Peyer's patch (tissue), 4 donors: Measurements from ENCODE around the gene SEMA5A. TPM values are rescaled to one million over a fixed set of nuclear protein-coding genes. Genes with fewer than 3 reads are reported as not detected.

Source experiments
- DNase-seq, 3 donors: peaks; one replicate each; pipeline ENCODE4 v3.0.0-alpha.2; 2017 to 2019
- H3K27ac ChIP-seq, 4 donors: fragments of 200-600 bp; sonication (generic); one replicate each; pipeline ENCODE4 v1.5.1; 2016 to 2019
- H3K27me3 ChIP-seq, 2 donors: fragments of 200-600 bp; sonication (generic); one replicate each; pipeline ENCODE4 v1.5.1; 2019
- H3K36me3 ChIP-seq, 3 donors: fragments of 200-600 bp; sonication (generic); one replicate each; pipeline ENCODE4 v1.5.1; 2016 to 2019
- H3K4me1 ChIP-seq, 4 donors: fragments of 200-600 bp; sonication (generic); one replicate each; pipeline ENCODE4 v1.5.1; 2016 to 2019
- H3K4me3 ChIP-seq, 4 donors: fragments of 200-600 bp; sonication (generic); 1 replicate in 3 of 4; 2 replicates in 1 of 4; pipeline ENCODE4 v1.5.1; 2016 to 2019; ENCODE audit warnings: mild to moderate bottlenecking in 1 of 4
- H3K9me3 ChIP-seq, 4 donors: fragments of 200-600 bp; sonication (generic); one replicate each; pipeline ENCODE4 v1.5.1; 2016 to 2019; ENCODE audit warnings: mild to moderate bottlenecking in 1 of 4
- POLR2A ChIP-seq, 2 donors: fragments of 450-650 bp; IDR thresholded peaks; one replicate each; pipeline ENCODE4 v1.5.1; 2017; ENCODE audit warnings: antibody characterized with exemption in 2 of 2, mild to moderate bottlenecking in 2 of 2, moderate library complexity in 2 of 2
- total RNA-seq, 4 donors: library from RNA; depleted of rRNA; stranded (reverse); fragments of >200 nt; gene quantifications; one replicate each; pipeline ENCODE4 v1.1.0, GENCODE V29; 2016
- TF ChIP-seq, protein P1 (sequence below), 6 experiments: fragments of 450-650 bp in 4 of 6; fragments of 200-600 bp in 2 of 6; sonication (generic) in 1 of 6; IDR thresholded peaks; one replicate each; pipeline ENCODE4 v1.5.1; 2017 to 2019; ENCODE audit warnings: antibody characterized with exemption in 6 of 6, mild to moderate bottlenecking in 3 of 6, moderate library complexity in 1 of 6

The SEMA5A gene
- total RNA-seq, 4 donors from 2014 or later: 11.6 to 22.5 (median 18.2) TPM

DNA sequence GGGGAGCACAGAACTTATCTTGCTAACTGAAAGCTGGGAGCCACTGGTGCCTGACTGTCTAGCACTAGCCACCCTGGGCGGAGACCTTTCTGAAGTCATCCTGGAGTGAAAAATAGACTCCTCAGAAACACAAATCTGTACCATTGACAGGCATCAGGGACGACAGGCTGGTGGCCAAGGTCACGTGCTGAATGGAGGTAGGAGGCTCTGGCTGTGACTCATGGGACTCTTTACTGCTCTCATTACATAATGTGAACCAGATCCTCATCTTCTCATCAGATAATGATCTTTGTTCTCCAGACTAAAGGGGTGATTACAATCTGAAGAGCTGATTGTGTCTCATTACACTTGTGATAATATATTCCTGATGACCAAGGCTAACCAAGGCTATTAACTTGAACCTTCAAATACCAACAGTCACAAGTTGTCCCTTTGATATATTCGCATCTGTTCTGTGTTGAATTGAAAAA, 91.8 kb downstream of the SEMA5A start:
- peak in 2 of 3 donors; percentile 75 to 79 for DNase-seq
- Histone ChIP-seq H3K27me3 (no peaks in the 10 kb centered on the region), H3K36me3 (no peaks in the 10 kb centered on the region), H3K9me3 (no peaks in the 10 kb centered on the region), H3K4me3 (peak overlapping the region in 1 of 4 donors; percentile 10), H3K27ac (peak overlapping the region in 3 of 4 donors; percentile 33 to 67 (median 64)), H3K4me1 (no peaks in the 10 kb centered on the region)
- TF ChIP-seq, protein P1, sequence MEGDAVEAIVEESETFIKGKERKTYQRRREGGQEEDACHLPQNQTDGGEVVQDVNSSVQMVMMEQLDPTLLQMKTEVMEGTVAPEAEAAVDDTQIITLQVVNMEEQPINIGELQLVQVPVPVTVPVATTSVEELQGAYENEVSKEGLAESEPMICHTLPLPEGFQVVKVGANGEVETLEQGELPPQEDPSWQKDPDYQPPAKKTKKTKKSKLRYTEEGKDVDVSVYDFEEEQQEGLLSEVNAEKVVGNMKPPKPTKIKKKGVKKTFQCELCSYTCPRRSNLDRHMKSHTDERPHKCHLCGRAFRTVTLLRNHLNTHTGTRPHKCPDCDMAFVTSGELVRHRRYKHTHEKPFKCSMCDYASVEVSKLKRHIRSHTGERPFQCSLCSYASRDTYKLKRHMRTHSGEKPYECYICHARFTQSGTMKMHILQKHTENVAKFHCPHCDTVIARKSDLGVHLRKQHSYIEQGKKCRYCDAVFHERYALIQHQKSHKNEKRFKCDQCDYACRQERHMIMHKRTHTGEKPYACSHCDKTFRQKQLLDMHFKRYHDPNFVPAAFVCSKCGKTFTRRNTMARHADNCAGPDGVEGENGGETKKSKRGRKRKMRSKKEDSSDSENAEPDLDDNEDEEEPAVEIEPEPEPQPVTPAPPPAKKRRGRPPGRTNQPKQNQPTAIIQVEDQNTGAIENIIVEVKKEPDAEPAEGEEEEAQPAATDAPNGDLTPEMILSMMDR (IDR thresholded peaks at IDR 0.05): no peak
- TF ChIP-seq POLR2A (IDR thresholded peaks at IDR 0.05): no peak

DNA sequence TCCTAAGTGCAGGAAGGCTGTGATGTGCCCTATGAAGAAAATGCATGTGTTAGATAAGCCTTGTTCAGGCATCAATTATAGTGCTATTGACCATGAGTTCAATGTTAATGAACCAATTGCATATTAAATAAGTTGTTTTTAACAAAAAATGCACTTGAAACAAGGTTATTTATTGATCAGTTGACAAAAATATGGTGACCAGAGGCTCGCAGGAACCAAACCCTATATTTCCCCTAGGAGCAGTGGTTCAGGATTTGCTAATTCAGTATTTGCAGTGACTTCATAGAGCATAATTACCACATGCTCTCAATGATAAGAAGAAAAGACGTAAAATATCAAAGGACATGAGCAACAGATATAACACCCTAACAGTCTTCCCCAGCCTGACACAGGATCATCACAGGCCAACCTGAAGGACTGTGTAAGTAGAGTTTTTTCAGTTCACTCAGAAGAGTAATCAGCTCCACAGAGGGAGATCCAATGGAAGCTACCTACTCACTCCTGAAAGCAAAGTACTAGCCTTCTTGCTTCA, 92.3 kb downstream of the SEMA5A start:
- TF ChIP-seq POLR2A (IDR thresholded peaks at IDR 0.05): no peak
- TF ChIP-seq, protein P1 (IDR thresholded peaks at IDR 0.05): no peak
- no peak for DNase-seq
- H3K4me3 ChIP-seq: no peak overlapping the region
- no peaks in the 10 kb centered on the region for H3K9me3 ChIP-seq
- H3K4me1 ChIP-seq: no peaks in the 10 kb centered on the region
- no peaks in the 10 kb centered on the region for H3K36me3 ChIP-seq
- H3K27ac ChIP-seq: peak overlapping the region in 3 of 4 donors; percentile 33 to 67 (median 64)
- H3K27me3 ChIP-seq: no peaks in the 10 kb centered on the region

DNA sequence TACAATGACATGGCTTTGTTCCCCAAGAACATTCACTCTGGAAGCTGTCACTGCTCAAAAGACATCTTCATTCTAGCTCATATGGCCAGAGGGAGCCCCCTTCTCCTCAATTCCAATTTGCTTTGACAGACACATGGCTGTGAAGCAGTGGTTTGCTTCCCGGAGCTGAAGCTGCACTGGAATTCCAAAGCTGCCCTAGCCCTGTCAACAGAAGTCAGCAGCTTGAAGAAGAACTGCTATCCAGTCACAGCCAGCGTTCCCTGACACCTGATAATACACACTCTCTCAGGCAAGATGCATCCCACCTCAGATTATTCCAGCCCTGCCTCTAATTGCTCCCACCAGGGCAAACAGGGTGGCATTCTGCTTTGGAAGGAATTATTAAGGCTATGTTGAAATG, 93.7 kb downstream of the SEMA5A start:
- H3K4me3 ChIP-seq: no peak overlapping the region
- no peak overlapping the region for H3K27ac ChIP-seq
- no peaks in the 10 kb centered on the region for H3K36me3 ChIP-seq
- H3K4me1 ChIP-seq: no peaks in the 10 kb centered on the region
- DNase-seq: no peak
- H3K9me3 ChIP-seq: no peaks in the 10 kb centered on the region
- no peaks in the 10 kb centered on the region for H3K27me3 ChIP-seq
- no peak for TF ChIP-seq POLR2A (IDR thresholded peaks at IDR 0.05)
- TF ChIP-seq, protein P1 (IDR thresholded peaks at IDR 0.05): no peak

DNA sequence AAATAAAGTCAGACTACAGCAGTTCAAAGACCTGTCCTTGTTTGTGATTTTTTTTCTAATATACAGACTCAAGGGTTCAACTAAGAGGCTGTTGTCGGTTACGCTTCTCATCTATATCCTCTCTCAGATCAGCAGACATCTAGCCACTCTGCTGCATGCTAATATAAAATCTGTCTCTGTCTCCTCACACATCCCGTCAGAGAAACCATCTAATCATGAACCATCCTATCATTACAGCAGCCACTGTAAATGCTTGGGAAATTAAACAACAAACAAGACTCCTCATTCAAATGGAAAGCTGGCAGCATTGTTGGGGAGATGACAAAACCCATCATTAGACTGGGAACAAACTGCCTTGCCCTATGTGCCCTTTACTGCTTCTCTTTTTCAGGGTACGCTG, 94.8 kb downstream of the SEMA5A start:
- H3K4me1 ChIP-seq: no peaks in the 10 kb centered on the region
- H3K36me3 ChIP-seq: no peaks in the 10 kb centered on the region
- no peak overlapping the region for H3K4me3 ChIP-seq
- no peaks in the 10 kb centered on the region for H3K9me3 ChIP-seq
- no peak for DNase-seq
- H3K27ac ChIP-seq: no peak overlapping the region
- no peaks in the 10 kb centered on the region for H3K27me3 ChIP-seq
- TF ChIP-seq, protein P1 (IDR thresholded peaks at IDR 0.05): no peak
- no peak for TF ChIP-seq POLR2A (IDR thresholded peaks at IDR 0.05)

DNA sequence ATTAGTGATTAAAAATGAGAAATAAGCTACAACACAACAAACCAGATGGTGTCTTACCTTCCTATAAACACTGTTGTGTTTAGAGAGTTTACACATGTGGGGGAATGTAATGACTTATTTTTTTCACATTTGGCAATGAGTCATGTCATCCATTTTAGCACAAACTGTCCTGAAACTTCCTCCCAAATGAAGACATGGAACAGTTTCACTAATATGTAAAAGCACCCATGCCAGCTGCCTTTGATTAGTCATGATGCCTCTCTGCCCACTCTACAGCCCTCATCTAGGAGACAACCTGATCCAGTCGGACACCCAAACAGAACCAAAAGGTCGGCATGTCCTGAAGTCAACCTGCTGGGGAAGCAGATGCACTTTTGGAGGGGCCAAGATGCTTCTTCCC, 98.2 kb downstream of the SEMA5A start:
- Histone ChIP-seq H3K36me3 (no peaks in the 10 kb centered on the region), H3K4me1 (no peaks in the 10 kb centered on the region), H3K27me3 (no peaks in the 10 kb centered on the region), H3K4me3 (no peak overlapping the region), H3K27ac (no peak overlapping the region), H3K9me3 (no peaks in the 10 kb centered on the region)
- no peak for DNase-seq
- no peak for TF ChIP-seq POLR2A (IDR thresholded peaks at IDR 0.05)
- TF ChIP-seq, protein P1 (IDR thresholded peaks at IDR 0.05): no peak
